ENCODE measurements around the gene NOL12. TPM values are rescaled to one million over a fixed set of nuclear protein-coding genes. Genes with fewer than 3 reads are reported as not detected.
"Not testable (repeated sequence)": the region's sequence is repeated elsewhere in the genome, so short reads cannot be mapped to it uniquely, and the experiment has no call there.

The NOL12 gene
- total RNA-seq, 2 experiments from 2014 or later: 50.5 to 54.6 TPM

DNA sequence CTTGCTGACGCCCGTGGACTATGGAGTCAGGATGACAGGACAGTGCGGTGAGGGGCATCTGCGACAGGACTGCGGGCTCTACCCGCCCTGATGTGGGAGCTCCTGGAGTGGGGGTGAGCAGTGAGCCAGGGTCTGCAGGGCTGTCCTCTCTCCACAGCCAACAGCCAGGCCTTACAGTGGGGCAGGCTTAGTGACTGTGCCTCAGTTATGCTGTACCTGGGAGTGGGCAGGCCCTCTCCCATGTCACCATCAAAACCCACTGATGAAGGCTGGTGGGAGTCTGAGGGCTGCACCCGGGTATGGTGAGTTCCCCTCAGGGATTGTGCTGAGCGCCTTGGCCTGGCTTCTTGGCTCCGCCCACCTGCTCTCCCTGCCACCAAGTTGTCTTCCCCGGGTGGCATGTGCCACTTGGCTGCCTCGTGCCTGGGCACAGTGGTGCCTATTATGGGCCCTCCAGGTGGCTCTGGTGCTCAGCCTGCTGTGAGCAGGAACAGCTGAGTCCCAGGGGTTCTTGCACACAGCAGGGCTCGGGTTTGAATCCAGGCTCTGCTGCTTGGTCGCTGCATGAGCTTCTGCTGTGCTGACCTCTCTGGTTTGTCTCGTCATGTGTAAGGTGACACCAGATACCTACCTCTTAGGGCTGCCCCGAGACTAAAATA lies 6.6 kb downstream of the NOL12 start:
- ChIA-PET CTCF (interaction anchor here (2.0 kb wide), 1 partner anchor 11 kb away, joined by 7 read pairs; no protein-coding TSS in a partner anchor), POLR2A (interaction anchor here (0.5 kb wide), 1 partner anchor 10 kb away, joined by 6 read pairs; no protein-coding TSS in a partner anchor)

- CTCF ChIA-PET: interaction anchor here (0.7 to 1.6 kb wide), 2 partner anchors 11 to 124 kb away, joined by 3 to 4 read pairs; no protein-coding TSS in a partner anchor
- POLR2A ChIA-PET: not testable (repeated sequence)
Observed at GRCh38 chr22:37694131-37694530, 8.0 kb downstream of the NOL12 start.

DNA sequence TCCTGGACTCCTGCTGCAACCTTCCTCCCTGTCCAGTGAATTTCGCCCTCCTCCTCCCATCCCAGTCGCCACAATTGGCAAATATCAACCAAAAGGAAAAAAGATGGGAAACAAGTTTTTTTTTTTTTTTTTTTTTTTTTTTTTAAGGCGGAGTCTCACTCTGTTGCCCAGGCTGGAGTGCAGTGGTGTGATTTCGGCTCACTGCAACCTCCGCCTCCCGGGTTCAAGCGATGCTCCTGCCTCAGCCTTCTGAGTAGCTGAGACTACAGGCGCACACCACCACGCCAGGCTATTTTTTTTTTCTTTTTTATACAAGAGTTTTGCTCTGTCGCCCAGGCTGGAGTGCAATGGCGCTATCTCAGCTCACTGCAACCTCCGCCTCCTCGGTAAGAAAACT lies 10.1 kb downstream of the NOL12 start:
- CTCF ChIA-PET: interaction anchor here (1.0 to 2.0 kb wide), 3 partner anchors 10 to 53 kb away, joined by 3 to 6 read pairs (median 4); partner anchors contain the start of gene NOL12

GRCh38 chr22:37696657-37697537 lies 10.8 kb downstream of the NOL12 start, which contains the start of gene TRIOBP:
TSS of gene TRIOBP (plus strand) at chr22:37697048. CDS start at chr22:37701366, 4,318 bp downstream.
- ChIA-PET CTCF (interaction anchor here (0.9 to 2.0 kb wide), 2 partner anchors 16 to 53 kb away, joined by 3 to 6 read pairs; no protein-coding TSS in a partner anchor), POLR2A (no interaction called here)

More for the DNA sequence above, 10.1 kb downstream of the NOL12 start:
- POLR2A ChIA-PET: interaction anchor here (0.5 to 0.6 kb wide), 2 partner anchors 15 to 27 kb away, joined by 4 to 5 read pairs; no protein-coding TSS in a partner anchor

GRCh38 chr22:37697538-37697835 lies 11.3 kb downstream of the NOL12 start:
- ChIA-PET CTCF (interaction anchor here (0.9 kb wide), 1 partner anchor 16 kb away, joined by 3 read pairs; no protein-coding TSS in a partner anchor), POLR2A (no interaction called here)

DNA sequence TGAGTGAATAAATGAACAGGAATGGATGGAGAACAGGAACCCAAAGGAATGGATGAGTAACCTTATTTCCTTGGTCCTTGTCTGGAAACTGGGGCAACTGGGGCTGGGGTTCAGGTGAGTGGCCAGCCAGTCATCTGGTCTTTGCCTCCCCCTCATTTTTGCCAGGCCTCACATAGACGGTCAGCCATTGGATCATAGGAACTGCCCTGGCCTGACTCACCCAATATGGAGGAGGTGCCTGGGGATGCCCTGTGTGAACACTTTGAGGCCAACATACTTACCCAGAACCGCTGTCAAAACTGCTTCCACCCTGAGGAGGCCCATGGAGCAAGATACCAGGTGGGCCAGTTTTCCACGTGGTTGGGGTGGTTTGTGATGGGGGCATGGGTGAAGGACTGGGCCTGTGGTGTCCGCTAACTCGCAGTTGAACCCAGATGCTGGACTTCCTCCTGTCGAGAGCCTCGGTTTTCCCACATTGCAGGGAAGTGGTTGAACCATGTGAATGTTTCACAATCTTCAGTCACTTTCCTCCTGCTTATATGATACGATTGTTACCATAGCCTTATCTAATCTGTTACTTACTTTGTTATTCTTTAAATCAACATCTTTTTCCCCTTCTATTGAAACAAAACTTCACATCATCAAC lies 15.1 kb downstream of the NOL12 start:
- ChIA-PET POLR2A (no interaction called here), CTCF (no interaction called here)

DNA sequence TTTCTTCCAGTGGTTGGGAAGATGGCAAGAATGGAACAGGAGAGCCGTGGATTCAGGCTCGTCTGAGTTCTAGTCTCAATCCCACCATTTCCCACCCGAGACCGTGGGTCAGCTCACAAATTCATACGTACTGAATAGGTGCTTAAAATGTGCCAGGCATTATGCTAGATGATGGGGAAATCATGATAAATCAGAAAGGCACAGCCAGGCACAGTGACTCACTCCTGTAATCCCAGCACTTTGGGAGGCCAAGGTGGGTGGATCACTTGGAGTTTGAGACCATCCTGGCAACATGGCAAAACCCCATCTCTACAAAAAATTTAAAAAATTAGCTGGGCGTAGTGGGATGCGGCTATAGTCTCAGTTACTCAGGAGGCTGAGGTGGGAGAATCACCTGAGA lies 17.8 kb downstream of the NOL12 start:
- ChIA-PET CTCF (interaction anchor here (1.0 kb wide), 1 partner anchor 61 kb away, joined by 4 read pairs; no protein-coding TSS in a partner anchor), POLR2A (interaction anchor here (0.8 kb wide), 1 partner anchor 54 kb away, joined by 7 read pairs; no protein-coding TSS in a partner anchor)

- ChIA-PET CTCF (no interaction called here), POLR2A (interaction anchor here (0.8 kb wide), 1 partner anchor 54 kb away, joined by 7 read pairs; no protein-coding TSS in a partner anchor)
Observed at GRCh38 chr22:37704645-37705044, 18.5 kb downstream of the NOL12 start.

DNA sequence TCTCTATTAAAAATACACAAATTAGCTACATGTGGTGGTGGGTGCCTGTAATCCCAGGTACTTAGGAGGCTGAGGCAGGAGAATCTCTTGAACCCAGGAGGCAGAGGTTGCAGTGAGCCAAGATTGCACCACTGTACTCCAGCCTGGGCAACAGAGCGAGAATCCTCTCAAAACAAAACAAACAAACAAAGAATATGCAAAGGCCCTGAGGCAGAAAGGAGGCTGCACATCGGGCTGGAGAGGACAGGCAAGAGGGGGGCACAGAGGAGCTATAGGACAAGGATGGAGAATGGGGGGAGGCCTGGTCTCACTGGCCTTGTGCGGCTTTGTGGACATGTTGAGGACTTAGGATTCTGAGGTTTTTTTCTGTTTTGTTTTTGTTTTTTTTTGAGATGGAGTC lies 19.1 kb downstream of the NOL12 start:
- CTCF ChIA-PET: no interaction called here
- POLR2A ChIA-PET: no interaction called here

DNA sequence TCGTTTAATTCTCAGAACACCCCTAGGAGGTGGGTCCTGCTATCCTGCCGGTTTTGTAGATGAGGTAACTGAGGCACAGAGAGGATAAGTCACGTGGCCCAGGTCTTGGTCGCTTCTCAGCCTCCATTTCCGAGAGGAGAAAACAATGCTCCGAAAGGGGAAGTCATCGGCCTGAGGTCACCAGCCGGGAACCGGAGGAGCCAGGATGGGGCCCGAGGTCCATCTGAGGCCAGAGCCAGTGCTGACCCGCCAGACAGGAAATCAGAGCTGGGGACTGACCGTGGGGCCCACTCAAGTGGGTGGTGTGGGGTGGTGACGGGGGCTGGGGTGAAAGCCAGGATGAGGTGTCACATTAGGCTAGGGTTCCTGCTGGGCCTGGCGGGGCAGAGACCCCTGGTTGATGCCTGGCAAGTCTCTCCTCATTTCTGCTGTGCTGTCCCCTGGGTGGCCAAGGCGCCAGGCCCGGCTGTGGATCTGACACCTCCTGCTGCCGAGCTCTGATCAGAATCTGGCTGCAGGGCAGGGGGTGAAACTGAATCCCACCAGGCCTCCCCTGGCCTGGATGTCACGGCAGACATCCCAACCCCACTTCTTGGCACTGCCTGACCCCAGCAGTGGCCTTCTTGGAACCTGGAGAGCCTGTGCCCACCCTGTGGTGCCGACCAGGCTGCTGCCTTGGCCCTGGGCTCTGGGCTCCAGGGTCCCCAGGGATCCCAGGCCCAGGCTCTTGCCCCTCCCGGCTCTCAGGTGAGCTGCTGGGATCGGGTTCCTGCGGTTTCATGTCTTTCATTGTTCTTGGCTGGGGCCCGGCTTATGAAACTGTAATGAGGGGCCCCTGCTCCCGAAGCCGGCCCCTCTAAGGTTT lies 22.7 kb downstream of the NOL12 start:
- POLR2A ChIA-PET: no interaction called here
- CTCF ChIA-PET: no interaction called here

GRCh38 chr22:37709445-37709765 lies 23.3 kb downstream of the NOL12 start:
- CTCF ChIA-PET: no interaction called here
- POLR2A ChIA-PET: no interaction called here

DNA sequence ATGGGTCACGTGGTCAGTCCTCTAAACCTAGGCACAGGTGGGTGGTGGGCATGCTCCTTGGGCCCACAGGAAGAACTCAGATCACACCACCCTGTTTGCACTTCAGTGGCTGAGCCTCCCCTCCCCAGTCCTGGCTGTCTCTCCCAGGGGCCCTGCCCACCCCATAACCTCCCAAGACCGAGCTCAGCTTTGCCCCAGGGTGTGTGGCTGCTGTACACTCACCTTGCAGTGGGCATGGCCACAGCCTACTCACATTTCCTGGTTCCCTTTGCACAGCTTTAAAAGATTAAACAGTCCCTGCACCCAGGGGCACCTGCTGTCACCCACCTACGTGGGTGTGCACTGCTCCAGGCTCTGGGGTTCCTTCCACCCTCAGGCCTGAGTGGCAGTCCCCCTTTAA lies 24.5 kb downstream of the NOL12 start:
- ChIA-PET CTCF (no interaction called here), POLR2A (no interaction called here)

GRCh38 chr22:37711490-37711889 lies 25.3 kb downstream of the NOL12 start:
- ChIA-PET POLR2A (interaction anchor here (0.7 kb wide), 2 partner anchors 16 to 225 kb away, joined by 4 to 5 read pairs; no protein-coding TSS in a partner anchor), CTCF (no interaction called here)

- ChIA-PET POLR2A (no interaction called here), CTCF (no interaction called here)
Observed at GRCh38 chr22:37713761-37714160, 27.6 kb downstream of the NOL12 start.

- CTCF ChIA-PET: no interaction called here
- POLR2A ChIA-PET: no interaction called here
Observed at GRCh38 chr22:37714634-37715033, 28.5 kb downstream of the NOL12 start.

DNA sequence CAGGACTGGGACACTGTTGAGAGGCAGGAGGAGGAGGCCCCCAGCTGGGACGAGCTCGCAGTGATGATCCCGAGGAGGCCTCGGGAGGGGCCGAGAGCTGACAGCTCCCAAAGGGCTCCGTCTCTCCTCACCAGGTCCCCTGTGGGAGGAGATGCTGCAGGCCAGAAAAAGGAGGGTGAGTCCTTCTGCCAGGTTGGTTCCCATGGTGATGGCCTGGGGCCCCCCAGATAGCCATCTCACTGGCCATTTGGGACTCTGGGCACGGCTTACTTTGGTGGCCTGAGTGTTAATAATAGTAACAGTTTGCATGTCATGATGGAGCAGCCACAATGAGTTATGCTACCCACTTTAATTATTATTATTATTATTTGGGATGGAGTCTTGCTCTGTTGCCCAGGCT lies 29.6 kb downstream of the NOL12 start:
- ChIA-PET POLR2A (no interaction called here), CTCF (no interaction called here)

DNA sequence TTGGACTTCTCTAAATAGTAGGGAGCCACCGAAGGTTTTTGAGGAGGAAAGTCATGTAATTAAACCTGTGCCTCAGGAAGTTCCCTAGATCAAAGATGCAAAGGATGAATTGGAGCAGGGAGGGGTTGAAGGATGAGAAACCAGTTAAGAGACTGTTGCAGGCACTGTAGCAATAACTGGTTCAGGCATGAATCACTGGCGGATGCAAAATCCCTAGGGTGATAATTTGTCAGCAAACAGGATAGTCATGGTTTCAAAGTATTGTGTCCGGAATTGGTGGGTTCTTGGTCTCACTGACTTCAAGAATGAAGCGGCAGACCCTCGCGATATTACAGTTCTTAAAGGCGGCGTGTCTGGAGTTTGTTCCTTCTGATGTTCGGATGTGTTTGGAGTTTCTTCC lies 30.6 kb downstream of the NOL12 start:
- ChIA-PET POLR2A (no interaction called here), CTCF (no interaction called here)

- POLR2A ChIA-PET, CTCF ChIA-PET: not testable (repeated sequence)
Observed at GRCh38 chr22:37717235-37717634, 31.1 kb downstream of the NOL12 start.

- CTCF ChIA-PET, POLR2A ChIA-PET: not testable (repeated sequence)
Observed at GRCh38 chr22:37717746-37718305, 31.7 kb downstream of the NOL12 start.

Measured in activated CD8-positive, alpha-beta memory T cell treated with anti-CD3 and anti-CD28 coated beads for 36 hours (primary cell).